Measurements from ENCODE around the gene KCND3.
A peak's percentile ranks its signal among the peaks of the same experiment; 100 is the strongest.

Gene KCND3

GRCh38 chr1:111989531-111990025, at the start of gene KCND3:
Gene KCND3 (minus strand): TSS chr1:111989668.
- DNase-seq, result peak; percentile 12

DNA sequence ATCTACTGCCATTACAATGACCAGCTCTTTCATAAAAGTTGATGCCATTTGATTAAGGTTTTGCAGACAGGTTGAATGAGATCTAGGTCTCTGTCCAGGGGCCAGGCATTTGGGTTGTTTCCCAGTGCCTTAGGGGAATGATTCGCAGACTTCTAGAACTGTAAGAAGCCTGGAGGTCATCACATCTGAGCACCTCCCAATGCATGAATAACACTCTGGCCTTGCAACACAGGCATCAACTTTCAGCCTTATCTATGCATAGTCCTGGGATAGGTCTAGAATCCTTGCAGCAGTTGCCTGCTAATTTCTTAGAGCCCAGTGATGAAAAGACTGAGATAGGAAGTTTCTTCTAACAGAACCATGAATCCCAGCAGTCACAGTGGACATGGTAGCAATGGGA, 44.8 kb upstream of the KCND3 start:
- no peak for DNase-seq

- no peak for DNase-seq
Measured at GRCh38 chr1:112033439-112034120, 44.1 kb upstream of the KCND3 start.

DNA sequence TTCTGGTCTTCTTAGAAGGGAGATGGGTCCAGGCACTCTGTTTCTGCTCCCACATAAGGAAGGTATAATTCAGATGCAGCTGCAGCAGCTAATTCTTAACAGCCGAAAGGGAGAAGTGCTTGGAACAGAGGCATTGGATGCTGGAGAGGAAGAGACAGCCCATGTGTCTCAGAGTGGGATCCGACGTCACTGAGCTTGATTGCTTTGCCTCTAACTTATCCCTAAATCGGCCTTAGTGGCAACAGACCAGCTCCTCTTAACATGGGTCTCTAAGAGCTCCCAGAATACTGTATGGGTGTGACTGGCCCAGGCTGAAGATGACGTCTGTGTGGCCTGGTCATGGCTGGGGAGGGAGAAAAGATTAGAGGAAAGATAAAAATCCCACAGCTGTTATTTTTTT, 40.7 kb upstream of the KCND3 start:
- no peak for DNase-seq

DNA sequence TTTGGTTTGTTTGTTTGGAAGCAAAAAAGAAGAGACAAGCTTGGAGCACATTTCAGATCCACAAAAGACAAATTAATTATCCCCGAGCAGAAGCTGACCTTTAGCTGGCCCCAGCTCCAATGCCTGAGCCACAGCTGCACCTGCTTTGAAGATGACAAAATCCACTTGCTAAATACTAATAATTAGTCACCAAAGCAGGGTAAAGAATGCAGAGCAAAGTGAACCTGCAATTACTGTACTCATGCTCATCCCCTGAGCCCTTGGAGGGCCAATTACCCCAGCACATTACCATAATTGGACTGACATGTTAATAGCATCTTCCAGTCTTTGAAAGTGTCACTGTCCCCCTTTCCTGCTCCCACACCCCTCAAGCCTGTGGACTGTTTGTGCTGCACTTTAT, 38.2 kb upstream of the KCND3 start:
- no peak for DNase-seq

DNA sequence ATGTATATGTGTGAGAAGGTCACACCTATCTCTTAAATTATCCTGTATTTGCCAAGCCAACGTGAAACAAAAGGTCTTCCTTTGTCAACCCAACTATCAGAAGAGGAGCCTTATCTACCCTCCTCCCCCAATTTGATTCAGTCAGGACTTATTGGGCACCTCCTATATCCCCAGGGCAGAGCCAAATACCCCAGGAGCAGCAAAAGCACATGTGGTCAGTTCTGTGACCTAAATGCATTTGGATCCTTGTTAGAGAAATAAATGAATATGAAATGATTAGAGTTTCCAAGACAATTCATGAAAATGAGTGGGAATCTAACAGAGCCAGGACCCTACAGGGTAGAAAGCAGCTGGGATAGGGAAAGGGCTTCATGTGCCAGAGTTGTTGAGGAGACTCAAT, 37.0 kb upstream of the KCND3 start:
- DNase-seq, result no peak

DNA sequence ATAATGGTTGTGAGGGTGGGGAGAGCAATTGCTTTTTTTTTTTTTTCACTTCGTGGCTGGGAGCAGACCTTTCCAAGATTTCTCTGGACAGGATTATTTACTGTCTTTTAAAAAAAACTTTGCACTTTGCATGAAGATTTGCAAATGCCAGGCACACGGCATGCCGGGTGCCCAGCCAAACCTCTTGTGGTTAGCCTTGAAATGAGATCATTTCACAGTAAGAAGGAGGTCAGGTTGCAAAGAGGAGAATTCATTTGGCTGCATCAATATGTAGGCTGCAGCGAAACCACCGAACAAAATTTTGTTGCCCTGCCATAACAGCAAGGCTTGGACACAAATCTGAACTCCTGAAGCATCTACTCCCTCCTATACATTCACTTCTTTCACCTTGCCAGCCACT, 36.5 kb upstream of the KCND3 start:
- DNase-seq, result no peak

DNA sequence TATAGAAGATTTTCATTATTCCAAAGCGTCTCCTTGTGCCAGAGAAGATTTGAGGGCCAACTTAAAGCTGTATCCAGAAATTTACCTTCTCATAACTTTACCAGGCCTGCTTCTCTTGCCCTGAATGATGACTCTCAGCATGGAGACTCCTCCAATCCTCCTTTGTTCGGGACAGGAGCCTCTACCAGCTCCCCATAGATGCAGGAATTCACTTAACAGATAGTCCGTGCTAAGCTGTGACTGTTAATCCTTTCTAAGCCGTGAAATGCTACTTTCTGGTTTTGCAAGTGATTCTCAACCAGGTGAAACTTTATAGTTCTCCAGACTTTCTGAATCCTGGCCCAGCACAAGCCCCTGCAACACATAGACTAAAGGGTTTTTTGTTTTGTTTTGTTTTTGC, 31.8 kb upstream of the KCND3 start:
- DNase-seq, result no peak

DNA sequence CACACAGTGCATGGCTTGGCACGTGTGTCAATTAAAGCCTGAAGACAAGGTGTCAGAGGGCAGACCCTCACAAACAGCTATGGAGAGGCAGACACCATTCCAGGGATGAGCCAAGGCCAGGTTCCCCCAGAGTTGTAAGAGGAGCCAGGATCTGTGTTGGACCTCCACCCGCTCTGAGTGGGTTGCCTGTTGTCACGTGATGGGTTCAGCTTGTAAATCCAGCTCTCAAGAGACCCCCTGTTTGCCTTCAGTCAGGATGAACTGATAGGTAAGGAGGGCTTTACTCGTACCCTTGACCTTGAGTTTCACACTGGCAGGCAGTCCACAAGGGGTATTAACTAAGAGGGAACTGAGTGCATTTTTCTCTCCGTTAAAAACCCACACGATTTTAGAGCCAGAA, 27.7 kb upstream of the KCND3 start:
- no peak for DNase-seq

DNA sequence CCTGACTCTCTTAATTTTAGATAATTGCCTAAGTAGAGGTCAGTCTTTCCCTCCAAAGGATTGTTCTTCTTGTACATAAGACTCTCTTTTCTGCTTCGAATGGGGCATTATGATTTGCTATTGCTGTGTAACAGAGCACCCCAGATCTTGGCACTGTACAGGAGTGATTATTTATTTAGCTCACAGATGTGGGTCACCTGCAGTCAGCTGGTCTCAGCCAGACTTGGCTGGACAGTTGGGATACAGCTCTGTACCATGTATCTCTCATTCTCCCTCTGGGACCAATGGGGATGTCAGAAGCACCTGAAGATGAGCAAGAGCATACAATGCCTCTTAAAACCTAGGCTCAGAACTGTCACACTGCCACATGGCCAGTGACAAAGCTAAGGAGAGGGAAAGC, 23.4 kb upstream of the KCND3 start:
- DNase-seq, result no peak

DNA sequence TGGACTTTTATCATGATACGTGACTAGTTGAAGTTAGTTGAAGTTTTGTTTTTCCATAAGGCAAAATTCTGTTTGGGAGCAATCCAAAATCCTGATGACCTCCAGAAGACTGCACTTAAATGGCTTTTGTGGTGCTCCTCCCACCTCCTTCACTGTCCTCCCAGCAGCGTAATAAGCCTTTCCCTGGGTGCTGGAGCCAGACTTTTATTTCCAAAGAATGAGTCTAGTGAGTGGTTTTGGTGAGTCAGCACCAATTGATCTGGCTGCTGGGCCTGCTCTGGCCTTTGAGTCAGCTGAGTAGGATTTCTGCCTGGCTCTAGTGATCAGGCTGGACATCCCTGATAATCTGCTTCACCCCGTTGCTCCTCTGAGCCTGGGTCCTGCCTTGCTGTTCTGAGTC, 21.7 kb upstream of the KCND3 start:
- DNase-seq, result no peak

DNA sequence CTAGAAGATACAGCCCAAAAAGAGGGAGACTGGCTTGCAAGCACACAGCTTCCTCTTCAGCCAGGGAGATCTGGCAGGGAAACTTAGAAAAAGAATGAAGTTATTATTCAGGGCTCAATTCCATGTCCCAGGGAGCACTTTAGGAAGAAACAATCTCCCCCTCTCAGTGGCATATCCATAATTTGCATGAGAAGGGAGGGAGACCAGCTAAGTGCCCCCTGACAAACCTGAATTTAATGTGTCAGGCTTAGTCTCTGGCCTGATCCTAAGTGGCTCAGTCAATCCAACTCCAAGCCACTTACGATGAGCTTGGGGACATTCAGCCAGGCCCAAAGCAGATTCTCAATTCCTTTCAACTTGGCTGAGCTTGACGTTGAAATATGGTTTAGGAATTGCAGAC, 17.7 kb upstream of the KCND3 start:
- no peak for DNase-seq

GRCh38 chr1:112006416-112007025, 17.1 kb upstream of the KCND3 start:
- DNase-seq, result no peak

GRCh38 chr1:112004076-112004475, 14.6 kb upstream of the KCND3 start:
- DNase-seq, result no peak

- DNase-seq, result no peak
Measured at GRCh38 chr1:112002514-112002913, 13.0 kb upstream of the KCND3 start.

DNA sequence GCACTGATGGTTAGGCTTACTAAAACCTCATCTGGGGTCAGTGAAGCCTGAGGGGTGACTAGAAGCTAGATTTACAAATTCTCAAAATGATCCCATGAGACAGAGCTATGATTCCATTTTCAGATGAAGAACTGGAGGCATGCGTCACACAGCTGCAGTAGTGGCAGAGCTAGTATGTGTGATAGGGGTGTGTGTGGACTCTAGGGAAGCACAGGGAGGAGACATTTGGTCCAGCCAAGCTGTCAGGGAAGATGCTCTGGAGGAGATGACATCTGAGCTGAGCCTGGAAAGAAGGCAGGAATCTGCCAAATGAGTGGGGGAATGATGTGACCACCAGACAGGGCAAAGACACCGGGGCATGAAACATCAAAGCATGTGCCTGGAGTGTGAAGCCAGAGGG, 12.0 kb upstream of the KCND3 start:
- no peak for DNase-seq

DNA sequence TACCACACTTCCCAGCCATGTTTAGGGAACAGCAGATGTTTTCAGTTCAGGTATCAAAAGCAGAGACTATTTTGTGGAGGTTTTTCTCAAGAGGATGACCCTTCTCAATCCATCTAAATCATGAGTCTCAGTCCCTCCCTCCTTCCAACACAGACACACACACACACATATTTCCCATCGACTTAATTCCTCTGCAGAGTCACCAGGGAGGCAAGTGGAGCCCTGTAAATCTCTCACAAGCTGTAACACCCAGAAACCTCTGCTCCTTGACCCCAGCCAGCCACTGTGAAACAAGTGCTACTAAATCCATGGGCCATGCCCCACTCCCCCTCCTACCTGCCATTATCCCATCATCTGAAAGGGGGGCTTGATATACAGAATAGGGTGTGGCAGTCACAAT, 10.6 kb upstream of the KCND3 start:
- DNase-seq, result no peak

- no peak for DNase-seq
Measured at GRCh38 chr1:111998332-111998731, 8.9 kb upstream of the KCND3 start.

DNA sequence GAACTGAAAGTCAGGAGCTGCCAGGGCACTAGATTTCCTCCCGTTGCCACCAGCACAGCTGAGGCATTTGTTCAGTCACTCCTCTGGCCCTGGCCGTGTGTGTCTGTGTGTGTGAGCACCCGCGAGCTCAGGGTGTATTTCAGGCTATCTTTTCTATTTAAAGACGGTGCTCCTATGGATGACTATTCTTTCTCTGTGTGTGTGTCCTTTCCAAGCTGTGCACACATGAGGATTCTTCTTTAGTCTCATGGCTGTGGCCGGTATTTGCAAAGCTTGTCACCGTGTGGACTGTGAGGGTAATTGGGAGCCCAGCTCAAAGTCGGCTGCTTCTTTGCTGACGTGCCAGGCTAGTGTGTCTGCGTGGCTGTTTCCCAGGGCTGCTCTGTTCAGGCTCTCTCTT, 3.0 kb upstream of the KCND3 start:
- no peak for DNase-seq

DNA sequence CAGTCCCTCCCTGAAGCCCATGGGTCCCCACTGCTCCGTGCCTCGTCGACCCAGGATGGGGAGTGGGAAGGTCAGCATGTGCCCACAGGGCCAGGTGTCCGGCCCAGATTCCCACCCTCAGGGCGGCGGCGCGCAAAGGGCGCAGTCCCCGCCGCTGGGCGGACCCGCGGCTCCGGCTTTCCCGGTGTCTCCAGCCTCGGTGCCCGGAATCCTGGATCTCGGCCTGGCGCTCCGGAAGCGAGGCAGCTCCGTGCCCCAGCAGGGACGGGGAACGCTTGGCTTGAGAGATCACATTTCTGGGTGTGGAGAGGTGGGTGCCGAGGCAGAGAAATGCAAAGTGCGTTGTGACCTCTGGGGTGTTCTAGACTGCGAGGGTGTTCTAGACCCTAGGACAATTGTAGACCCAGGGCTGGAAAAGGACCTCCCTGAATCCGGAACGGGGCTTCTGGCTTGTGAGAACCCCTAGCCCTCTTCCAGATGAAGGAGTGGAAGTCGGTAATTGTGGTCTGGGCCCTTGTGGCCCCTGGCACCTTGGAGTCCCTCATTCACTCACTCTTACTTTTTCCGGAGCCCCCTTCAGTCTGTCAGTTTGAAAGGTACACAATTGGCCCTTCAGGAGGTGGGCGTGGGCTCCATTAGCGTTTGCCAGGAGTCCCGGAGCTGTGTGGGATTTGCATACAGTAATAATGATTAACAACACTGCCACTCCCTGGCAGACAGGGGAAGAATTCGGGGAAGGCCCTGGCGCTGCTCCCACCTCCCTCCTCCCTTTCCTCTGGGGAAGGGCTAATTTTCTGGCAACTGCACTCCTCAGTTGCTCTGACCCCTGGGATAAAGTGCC, 1.6 kb upstream of the KCND3 start:
- peak; percentile 16 for DNase-seq

GRCh38 chr1:111990026-111990877, 784 bp upstream of the KCND3 start:
- no peak for DNase-seq

DNA sequence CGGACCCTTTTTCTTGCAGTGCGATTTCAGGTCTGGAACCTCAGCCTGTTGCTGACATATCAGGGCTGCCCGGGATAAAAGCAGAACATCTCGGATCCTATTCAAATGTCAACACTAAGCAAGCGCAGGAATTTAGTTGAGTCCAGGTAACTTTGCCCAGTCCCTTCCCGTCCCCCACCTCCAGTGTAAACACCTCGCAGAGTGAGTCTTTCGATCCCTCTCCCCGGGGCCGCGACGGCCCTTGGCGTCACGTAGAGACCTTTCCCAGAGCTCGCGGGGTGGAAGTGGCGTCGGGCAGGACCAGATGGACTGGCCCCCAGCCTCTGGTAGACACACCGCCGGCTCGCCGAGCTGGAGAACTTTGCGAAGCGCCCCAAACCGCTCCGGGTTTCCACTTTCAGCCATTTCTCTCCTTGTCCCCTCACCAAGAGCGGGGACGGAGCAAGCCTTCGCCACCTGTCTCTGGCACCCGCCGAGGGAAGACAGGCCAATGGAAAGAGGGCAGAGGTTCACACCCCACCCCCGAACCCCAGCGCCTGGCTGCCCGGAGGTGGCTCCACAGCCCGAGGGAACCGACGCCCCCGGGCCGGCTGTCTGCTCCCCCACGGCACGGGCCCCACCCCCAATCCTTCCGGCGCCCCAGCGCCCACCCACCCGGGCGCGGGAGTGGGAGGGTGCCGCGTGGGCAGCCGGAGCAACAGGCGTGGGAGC, 570 bp downstream of the KCND3 start:
- DNase-seq, result no peak
